GM18526 (cell line): ENCODE results near the gene ABHD17A.

ENCODE experiments used
- POLR2A ChIP-seq: IDR thresholded peaks from 3 replicates; pipeline ENCODE4 v1.6.1; 2011; ENCODE audit not compliant: insufficient read length; ENCODE audit errors: extremely low read depth

Gene ABHD17A

GRCh38 chr19:1860042-1860775 is 25.1 kb downstream of the ABHD17A start:
- TF ChIP-seq POLR2A, result no peak

DNA sequence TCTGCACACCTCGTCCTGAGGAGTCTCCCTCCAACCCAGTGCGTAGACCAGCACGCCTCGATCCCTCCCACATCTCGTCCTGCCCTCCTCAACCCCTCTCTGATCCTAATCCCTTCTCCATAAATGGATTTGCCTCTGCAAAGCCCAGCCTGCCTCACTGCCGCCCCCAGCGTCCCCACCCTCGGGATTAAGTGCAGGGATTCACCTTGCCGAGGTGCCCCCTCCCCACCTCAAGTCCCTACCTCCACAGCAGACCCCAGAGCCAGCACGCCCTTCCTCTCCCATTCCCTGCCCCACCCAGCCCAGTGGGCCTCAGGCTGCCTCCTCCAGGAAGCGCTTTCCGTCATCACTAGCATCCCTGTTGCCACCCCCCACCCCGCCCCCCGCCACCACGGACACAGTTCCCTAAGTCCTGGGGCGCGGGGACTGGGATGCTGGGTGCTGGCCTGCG is 25.9 kb downstream of the ABHD17A start:
- TF ChIP-seq POLR2A, result no peak

DNA sequence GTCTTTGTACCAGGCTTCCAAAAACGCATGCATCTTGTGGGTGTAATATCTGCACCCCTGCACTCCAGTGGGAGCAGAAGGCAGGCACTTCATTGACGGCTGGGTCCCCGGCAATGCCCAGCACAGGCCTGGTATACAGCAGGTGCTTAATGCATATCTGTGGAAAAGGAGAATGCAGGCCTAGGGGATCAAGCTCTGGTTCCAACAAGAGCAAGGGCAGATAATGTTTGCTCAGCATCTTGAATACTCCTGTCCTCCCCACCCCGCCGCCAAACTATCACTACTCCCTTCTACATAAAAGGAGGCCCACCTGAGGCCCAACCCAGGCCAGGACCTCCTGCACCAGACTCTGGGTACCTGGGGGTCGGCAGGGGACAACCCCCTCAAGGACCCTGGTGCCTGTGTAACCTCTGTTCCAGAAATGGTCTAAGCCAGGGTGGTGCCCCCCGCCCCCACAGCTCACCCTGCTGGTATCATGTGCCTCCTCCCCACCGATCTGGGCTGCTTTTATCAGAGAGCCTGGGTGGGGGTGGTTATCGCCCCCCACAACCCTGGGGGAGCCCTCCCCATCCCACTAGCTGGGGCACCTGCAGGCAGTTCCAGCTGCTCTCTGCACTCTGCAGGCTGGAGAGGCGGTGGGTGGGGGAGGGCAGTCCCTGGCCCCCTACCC is 26.7 kb downstream of the ABHD17A start:
- TF ChIP-seq POLR2A, result no peak

DNA sequence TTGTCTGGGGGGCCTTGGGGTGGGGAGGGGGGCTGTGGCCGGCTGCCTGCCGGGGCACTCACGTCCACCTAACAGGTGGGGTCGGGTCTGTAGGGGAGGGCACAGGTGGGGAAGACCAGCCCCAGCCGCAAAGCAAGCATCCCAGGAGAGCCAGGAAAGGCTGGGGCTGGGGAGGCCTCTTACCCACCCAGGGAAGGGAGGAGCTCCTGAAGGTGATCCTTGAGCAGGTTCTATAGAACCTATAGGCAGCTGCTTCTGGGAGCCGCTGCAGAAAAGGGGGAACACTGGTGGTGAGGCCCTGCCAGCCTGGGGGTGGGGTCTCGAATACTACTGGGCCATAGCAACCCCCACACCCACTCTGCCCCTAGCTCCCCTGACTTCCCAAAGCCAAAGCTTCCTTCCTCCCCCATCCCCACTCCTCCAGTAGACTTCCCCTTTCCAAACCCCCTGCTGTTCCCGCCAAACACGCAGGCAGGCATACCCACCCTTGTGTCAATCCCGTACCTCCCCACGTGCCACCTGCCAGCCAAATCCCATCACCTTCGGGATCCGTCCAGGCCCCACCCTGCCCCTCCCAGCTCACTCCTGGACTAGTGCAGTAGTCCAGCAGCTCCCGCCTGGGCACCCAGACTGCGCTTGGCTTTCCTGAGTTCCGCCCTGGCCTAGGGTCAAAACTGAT is 27.5 kb downstream of the ABHD17A start:
- no peak for TF ChIP-seq POLR2A

GRCh38 chr19:1856698-1857603 is 28.3 kb downstream of the ABHD17A start:
- peak; percentile 41 for TF ChIP-seq POLR2A

GRCh38 chr19:1856345-1856697 is 29.0 kb downstream of the ABHD17A start:
- TF ChIP-seq POLR2A, result no peak

DNA sequence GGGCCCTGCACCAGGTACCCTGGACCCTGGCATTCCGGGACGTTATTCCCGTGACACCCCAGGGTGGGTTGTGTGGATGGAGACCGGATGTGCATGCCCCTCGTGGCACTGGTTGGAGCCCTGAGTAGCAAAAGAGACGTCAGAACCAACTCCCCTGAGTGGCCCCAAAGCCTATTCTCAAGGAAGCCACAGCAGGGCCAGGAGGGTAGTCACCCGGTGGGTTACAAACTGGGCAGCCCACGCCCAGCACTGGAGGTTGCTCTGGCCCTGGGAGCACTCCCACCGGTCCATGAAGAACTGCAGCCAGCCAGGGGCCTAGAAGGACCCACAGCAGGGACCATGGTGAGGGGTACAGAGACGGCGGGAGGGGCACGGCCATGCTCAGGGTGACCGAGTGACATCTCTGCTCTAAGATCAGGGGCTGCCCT is 29.5 kb downstream of the ABHD17A start:
- no peak for TF ChIP-seq POLR2A

DNA sequence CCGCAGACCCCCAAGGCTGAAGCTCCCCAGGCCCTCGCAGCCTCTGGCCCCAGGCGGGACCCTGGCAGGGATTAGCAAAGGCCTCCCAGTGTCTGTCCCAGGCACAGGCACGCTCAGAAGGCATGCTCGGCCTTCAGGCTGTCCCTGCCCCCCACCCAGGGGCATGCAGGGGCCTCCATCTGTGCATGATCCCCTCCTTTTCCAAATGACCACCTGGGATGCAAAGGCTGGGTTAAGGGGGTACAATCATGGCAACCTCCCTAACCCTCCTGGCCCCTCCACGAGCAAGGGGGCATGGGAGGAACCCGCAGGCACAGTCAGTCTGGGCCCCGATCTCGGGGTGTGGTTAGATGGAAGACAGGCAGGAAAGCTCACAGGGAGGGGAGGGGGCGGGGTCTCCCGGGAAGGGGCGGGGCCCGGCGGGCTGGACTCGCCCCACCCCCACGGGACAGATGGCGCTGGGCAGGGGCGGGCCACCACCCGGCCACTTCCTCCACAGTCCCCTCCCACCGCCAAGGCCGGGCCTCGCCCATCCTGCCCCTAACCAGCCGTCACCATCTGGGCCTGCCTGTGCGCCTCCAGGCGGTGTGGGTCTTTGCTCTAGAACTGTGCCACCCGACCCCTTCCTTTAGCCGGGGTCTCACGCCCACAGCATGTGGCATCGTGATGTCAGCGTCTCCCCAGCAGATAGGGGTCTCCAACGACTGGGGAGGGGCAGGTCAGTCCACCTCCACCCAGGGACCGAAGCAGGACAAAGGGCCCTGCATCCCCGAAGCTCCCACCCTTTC is 30.1 kb downstream of the ABHD17A start:
- peak; percentile 77 for TF ChIP-seq POLR2A

- TF ChIP-seq POLR2A, result no peak
Observed at GRCh38 chr19:1854542-1855039, 30.7 kb downstream of the ABHD17A start.

- TF ChIP-seq POLR2A, result no peak
Observed at GRCh38 chr19:1854039-1854541, 31.2 kb downstream of the ABHD17A start.

DNA sequence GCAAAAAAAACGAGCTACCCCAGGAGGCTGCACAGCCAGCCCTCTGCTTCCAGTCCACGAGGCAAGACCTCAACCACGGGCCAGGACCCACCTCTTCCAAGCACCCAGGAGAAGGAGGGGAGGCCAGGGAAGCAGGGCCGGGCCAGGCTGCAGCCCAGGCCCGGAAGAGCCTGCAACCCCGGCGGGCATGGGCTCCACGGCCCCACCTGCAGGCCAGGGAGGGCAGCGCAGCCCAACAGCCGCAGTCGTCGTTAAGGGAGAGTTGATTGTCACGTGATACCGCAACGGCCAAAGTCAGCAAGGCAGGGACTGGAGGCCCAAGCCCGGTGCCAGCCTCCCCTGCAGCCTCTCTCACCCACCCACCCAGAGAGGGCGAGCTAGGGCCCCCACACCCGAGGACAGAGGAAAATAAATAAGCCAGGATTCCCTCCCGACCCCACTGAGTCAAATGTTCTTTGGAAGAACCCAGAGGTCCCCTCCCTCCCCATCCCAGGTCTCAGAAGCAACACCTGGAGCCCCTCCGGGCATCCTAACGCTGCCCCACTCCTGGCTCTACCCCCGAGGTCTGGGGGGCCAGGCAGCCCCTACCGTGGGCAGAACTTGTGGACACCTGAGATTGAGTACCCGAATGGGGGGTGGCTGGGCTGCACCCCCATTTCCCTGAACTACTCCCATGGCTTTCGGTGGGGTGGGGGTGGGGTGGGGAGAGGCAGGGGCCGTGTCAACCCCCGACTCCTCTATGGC is 31.8 kb downstream of the ABHD17A start:
- no peak for TF ChIP-seq POLR2A

GRCh38 chr19:1852581-1853128 is 32.6 kb downstream of the ABHD17A start:
- TF ChIP-seq POLR2A, result no peak

GRCh38 chr19:1851654-1852580 is 33.4 kb downstream of the ABHD17A start:
- TF ChIP-seq POLR2A, result no peak
